ENCODE results near the gene NNMT.

DNA sequence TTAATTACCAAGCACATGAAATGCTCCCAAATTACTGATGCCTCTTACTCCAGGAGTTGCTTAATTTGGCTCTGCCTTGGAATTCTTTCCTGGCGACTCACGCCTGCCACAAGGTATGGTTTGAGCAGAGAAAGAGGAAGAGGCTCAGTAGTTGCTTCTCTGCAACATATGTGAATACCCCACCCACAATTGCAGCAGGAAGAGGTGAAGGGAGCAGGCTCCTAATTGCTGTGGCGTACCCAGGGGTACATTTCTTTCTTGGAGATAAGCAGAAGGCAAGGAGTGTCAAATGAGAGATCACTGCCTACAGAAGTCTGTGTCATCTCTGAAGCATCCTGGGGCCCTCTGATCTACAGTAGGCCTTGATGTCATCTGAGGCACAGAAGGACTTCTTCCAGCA, 10.6 kb upstream of the NNMT start:
- no peak for TF ChIP-seq POLR2A (IDR thresholded peaks at IDR 0.05; ENCODE audit: low read depth, low read length)
- TF ChIP-seq POLR2AphosphoS5 (IDR thresholded peaks at IDR 0.05; ENCODE audit: low read depth, low read length), result no peak
- no peak for TF ChIP-seq TAF1 (IDR thresholded peaks at IDR 0.05; ENCODE audit: low read depth, low read length)
